SK-N-MC (cell line): ENCODE measurements around the gene KRTAP10-7.
"Not testable (repeated sequence)": the region's sequence is repeated elsewhere in the genome, so short reads cannot be mapped to it uniquely, and the experiment has no call there.

Source experiments
- DNase-seq: peaks from one replicate; pipeline ENCODE4 v3.0.0-alpha.2; 2011; ENCODE audit warnings: low read depth, low spot score
- H3K27ac ChIP-seq: fragments of 200-600 bp; sonication (generic); 2 replicates; pipeline ENCODE4 v1.5.1; 2016; ENCODE audit warnings: mixed run types
- H3K36me3 ChIP-seq: fragments of 200-600 bp; sonication (generic); 2 replicates; pipeline ENCODE4 v1.6.1; 2017; ENCODE audit warnings: antibody characterized with exemption, low read length, mixed read lengths; ENCODE audit not compliant: insufficient read depth
- H3K4me3 ChIP-seq: fragments of 200-600 bp; sonication (generic); 2 replicates; pipeline ENCODE4 v1.5.1; 2016
- H3K9ac ChIP-seq: fragments of 200-600 bp; sonication (generic); 2 replicates; pipeline ENCODE4 v1.8.0; 2017; ENCODE audit warnings: mixed run types, mixed read lengths; ENCODE audit not compliant: insufficient read length
- H3K9me3 ChIP-seq: fragments of 200-600 bp; sonication (generic); 2 replicates; pipeline ENCODE4 v1.6.1; 2017; ENCODE audit warnings: low read depth, mild to moderate bottlenecking, antibody characterized with exemption, low read length, moderate library complexity, mixed read lengths
- EZH2 ChIP-seq: fragments of 200-600 bp; sonication (generic); IDR thresholded peaks from one replicate; pipeline ENCODE4 v1.6.1; 2017; ENCODE audit warnings: antibody characterized with exemption
- FOXP2 ChIP-seq: optimal IDR thresholded peaks from 2 replicates; pipeline ENCODE3; 2011; ENCODE audit warnings: mild to moderate bottlenecking, moderate library complexity; ENCODE audit not compliant: insufficient read depth; ENCODE audit errors: extremely low read length, control extremely low read depth
- POLR2AphosphoS5 ChIP-seq: IDR thresholded peaks from 2 replicates; pipeline ENCODE4 v1.6.1; 2012; ENCODE audit warnings: mild to moderate bottlenecking, low read depth, low read length, borderline replicate concordance

The KRTAP10-7 gene

DNA sequence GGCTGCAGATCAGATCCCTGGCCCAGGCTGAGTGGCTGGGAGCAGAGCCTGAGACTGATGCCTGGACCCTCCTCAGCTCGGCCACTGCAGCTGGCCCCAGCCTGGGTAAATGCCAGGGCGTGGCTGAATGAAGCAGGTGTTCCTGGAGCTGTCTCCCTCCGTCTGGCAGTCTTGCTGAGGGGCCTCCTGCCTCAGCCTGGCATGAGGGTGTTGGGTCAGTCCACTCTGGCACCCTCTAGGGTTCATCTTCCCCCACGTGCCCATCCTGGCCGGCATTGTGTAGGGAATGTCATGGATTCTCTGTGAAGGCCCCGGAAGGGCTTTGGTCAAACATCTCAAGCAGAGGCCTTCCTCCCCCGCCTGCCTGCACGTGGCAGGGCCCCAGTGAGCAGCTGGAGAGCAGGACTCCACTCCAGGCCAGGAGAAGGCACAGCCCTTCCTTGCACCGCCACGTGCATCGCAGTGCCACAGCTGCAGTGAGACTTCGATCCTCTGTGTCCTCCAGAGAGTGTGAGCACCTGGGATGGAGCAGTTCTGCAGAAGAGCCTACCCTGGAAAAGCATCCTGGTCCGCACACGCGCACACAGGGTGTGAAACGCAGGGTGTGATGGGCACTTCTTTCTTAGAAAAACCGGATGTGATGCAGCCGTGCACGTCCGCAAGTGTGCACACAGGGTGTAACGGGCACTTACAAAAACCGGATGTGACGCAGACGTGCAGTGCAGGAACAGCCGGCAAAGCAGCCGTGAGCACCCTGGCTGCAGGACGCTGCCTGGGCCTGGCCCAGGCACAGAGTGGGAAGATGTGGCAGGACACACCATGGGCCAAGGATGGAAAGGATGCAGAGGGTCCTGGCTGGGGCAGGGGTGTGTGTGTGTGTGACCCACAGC lies 31.5 kb upstream of the KRTAP10-7 start:
- Histone ChIP-seq H3K9ac (no peak overlapping the region), H3K36me3 (peaks cover 25% of the 10 kb centered on the region), H3K27ac (no peak overlapping the region), H3K4me3 (no peak overlapping the region), H3K9me3 (peaks cover 5% of the 10 kb centered on the region; the same call in 1 of the 2 replicates)
- no peak for DNase-seq
- TF ChIP-seq FOXP2 (no peak), EZH2 (no peak), POLR2AphosphoS5 (no peak)

DNA sequence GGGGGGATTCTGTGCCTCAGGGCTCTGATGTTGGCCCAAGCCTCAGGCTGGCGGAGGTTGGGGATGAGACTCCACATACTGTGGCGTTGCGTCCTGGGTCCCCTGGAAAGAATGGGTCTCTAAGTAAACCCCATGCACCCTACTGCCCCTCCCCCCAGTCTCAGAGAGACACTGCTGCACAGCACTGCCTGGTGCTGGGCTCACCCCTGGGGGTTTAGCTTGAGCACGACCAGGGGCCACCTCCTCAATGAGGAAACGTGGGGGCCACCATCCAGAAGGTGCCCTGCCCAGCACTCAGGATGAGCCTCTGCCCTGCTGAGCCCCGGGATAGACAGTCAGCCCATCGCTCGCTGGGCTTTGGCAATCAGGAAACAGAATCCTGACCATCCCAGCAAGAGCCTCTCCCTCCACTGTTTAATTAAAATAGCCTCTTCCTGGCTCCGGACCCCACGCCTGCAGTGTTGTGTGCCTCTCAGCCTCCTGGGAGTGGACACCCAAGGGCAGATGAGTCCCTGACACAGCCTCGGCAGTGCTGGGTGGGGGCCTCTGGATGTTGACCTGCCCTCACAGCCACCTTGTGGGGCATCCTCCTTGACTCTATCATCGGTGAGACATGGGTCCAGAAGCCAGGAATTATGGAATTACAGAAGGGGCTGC lies 30.4 kb upstream of the KRTAP10-7 start:
- peaks cover 3% of the 10 kb centered on the region; the same call in 1 of the 2 replicates for H3K9me3 ChIP-seq
- H3K36me3 ChIP-seq, result peaks cover 19% of the 10 kb centered on the region
- DNase-seq, result no peak
- no peak overlapping the region for H3K27ac ChIP-seq
- H3K4me3 ChIP-seq, result no peak overlapping the region
- H3K9ac ChIP-seq, result no peak overlapping the region
- no peak for TF ChIP-seq FOXP2
- no peak for TF ChIP-seq POLR2AphosphoS5
- TF ChIP-seq EZH2, result no peak

DNA sequence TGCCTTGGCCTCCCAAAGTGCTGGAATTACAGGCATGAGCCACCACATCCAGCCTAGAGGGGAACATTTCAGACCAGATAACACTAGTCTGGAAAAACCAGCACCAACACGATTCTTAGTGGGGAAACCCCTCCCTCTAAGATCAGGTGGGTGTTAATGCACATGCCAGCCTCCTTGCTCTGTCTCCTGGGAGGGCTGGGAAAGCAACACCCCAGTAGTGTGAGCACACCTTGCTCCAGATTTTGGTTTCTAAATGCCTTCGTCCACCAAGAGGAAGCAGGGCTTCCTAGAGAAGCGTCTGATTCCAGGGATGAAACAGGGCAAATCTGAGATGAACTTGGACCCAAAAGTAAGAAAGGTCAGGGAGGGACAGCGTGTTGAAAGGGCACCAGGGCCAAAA lies 29.1 kb upstream of the KRTAP10-7 start:
- DNase-seq, result no peak
- Histone ChIP-seq H3K9ac (no peak overlapping the region), H3K4me3 (no peak overlapping the region), H3K9me3 (no peaks in the 10 kb centered on the region), H3K36me3 (peaks cover 15% of the 10 kb centered on the region; the same call in 1 of the 2 replicates), H3K27ac (no peak overlapping the region)
- no peak for TF ChIP-seq FOXP2
- TF ChIP-seq EZH2, result no peak
- TF ChIP-seq POLR2AphosphoS5, result no peak

DNA sequence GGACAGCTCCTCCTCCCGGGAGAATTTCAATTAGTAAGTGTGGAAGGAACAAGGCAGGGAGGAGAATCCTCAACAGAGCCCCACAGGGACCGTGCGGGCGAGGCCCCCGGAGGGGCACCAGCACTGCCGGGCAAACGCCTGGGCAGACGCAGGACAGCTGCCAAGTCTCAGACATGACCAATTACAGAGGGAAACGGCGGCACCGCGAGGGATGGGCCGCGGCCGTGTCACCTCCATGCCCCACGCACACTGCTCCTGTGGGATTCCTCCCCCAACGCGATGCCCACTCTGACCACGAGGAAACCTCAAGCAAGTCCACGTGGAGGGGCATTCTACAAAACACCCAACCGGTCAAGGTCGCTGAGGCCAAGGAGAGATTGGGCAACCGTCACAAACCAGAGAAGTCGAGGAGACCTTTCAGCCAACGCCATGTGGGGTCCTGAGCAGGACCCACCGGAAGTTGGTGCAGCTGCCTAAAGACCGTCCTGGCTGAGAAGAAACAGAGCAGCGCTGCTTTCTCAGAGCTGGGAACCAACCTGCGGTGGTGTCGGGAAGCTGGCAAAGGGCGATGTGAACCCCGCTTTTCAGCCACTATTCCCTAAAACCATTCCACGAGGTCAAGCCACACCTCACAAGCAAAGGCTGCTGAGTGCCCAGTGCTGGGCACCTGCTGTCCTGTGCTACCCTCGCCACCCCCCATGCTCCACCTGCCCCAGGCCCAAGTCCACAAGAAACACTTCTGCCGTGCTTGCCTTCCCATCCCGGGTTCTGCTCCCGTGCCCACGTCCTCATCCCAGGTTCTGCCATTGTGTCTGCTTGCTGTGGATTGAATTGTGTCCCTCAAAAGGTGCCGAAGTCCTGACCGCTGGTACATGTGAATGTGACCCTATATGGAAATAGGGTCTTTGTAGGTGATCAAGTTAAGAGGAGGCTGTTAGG lies 28.3 kb upstream of the KRTAP10-7 start:
- no peak overlapping the region for H3K9ac ChIP-seq
- no peak overlapping the region for H3K27ac ChIP-seq
- H3K4me3 ChIP-seq, result no peak overlapping the region
- DNase-seq, result no peak
- H3K36me3 ChIP-seq, result peaks cover 7% of the 10 kb centered on the region; the same call in 1 of the 2 replicates
- no peaks in the 10 kb centered on the region for H3K9me3 ChIP-seq
- no peak for TF ChIP-seq EZH2
- no peak for TF ChIP-seq POLR2AphosphoS5
- no peak for TF ChIP-seq FOXP2

DNA sequence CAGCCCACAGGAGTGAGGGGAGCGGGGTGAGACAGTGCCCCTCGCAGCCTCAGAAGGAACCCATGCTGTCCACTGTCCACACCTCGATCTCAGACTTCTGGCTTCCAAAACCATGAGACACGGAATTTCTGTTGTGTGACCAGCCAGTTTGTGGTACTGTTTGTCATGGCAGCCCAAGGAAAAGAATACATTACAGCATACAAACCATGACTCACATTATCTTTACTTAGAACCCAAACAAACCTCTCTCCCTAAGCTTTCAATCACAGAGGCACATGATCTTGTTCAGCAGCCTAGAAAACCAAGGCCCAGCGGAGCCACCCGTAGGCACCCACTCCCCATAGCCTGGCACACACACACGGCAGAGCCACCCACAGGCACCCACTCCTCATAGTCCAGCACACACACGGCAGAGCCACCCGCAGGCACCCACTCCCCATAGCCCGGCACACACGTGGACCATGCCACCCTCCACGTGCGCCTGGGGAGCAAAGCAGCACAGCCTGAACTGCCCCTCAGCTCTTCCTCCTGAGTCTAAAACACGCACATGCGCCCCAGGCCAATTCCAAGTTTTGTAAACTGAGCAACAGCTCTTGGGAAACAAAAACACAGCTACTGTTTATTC lies 27.3 kb upstream of the KRTAP10-7 start:
- H3K9me3 ChIP-seq, result no peaks in the 10 kb centered on the region
- H3K27ac ChIP-seq, result no peak overlapping the region
- no peak overlapping the region for H3K4me3 ChIP-seq
- no peaks in the 10 kb centered on the region; the same call in 1 of the 2 replicates for H3K36me3 ChIP-seq
- TF ChIP-seq FOXP2 (no peak), EZH2 (no peak), POLR2AphosphoS5 (no peak)
- DNase-seq, result no peak
- H3K9ac ChIP-seq, result no peak overlapping the region

DNA sequence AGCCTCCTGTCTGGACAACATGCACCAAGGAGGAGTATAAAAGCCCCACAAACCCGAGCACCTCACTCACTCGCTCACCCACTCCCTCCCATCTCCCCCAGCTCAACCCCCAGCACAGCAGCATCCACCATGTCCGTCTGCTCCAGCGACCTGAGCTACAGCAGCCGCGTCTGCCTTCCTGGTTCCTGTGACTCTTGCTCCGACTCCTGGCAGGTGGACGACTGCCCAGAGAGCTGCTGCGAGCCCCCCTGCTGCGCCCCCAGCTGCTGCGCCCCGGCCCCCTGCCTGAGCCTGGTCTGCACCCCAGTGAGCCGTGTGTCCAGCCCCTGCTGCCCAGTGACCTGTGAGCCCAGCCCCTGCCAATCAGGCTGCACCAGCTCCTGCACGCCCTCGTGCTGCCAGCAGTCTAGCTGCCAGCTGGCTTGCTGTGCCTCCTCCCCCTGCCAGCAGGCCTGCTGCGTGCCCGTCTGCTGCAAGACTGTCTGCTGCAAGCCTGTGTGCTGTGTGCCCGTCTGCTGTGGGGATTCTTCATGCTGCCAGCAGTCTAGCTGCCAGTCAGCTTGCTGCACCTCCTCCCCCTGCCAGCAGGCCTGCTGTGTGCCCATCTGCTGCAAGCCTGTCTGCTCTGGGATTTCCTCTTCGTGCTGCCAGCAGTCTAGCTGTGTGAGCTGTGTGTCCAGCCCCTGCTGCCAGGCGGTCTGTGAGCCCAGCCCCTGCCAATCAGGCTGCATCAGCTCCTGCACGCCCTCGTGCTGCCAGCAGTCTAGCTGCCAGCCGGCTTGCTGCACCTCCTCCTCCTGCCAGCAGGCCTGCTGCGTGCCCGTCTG lies 26.6 kb upstream of the KRTAP10-7 start, which contains the start of gene KRTAP10-4:
TSS of gene KRTAP10-4 (plus strand) at position 100 of the 827 bp plus-strand sequence. CDS start at position 130, 30 bp downstream.
- DNase-seq, H3K9ac ChIP-seq, H3K27ac ChIP-seq, H3K36me3 ChIP-seq, H3K9me3 ChIP-seq, H3K4me3 ChIP-seq: not testable (repeated sequence)

DNA sequence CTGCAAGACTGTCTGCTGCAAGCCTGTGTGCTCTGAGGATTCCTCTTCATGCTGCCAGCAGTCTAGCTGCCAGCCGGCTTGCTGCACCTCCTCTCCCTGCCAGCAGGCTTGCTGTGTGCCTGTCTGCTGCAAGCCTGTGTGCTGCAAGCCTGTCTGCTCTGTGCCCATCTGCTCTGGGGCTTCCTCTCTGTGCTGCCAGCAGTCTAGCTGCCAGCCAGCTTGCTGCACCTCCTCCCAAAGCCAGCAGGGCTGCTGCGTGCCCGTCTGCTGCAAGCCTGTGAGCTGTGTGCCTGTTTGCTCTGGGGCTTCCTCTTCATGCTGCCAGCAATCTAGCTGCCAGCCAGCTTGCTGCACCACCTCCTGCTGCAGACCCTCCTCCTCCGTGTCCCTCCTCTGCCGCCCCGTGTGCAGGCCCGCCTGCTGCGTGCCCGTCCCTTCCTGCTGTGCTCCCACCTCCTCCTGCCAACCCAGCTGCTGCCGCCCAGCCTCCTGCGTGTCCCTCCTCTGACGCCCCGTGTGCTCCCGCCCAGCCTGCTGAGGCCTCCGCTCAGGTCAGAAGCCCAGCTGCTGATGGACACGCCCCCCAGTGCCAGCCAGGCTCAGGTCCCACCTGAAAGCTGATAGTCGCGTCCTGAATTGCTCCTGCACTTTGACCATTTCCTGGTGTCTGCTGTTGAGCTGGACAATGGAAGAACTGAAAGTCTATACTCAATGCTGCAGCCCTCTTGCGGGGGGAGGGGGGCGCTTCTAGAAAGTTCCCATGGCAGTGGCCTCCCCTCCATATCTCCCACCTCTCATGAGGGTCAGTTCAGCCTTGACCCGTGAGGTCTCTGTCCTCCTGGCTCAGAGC lies 25.7 kb upstream of the KRTAP10-7 start:
- H3K36me3 ChIP-seq, result no peaks in the 10 kb centered on the region
- DNase-seq, result no peak
- H3K4me3 ChIP-seq, result no peak overlapping the region
- TF ChIP-seq FOXP2 (no peak), EZH2 (no peak), POLR2AphosphoS5 (no peak)
- H3K9ac ChIP-seq, result no peak overlapping the region
- no peaks in the 10 kb centered on the region for H3K9me3 ChIP-seq
- no peak overlapping the region for H3K27ac ChIP-seq
